ENCODE data around the gene PWP2. TPM values are rescaled to one million over a fixed set of nuclear protein-coding genes. Genes with fewer than 3 reads are reported as not detected.
"Not testable (repeated sequence)": the region's sequence is repeated elsewhere in the genome, so short reads cannot be mapped to it uniquely, and the experiment has no call there.

PWP2 gene
- total RNA-seq, 1 donor from 2014 or later = 22.1 TPM

- H3K27ac Mint-ChIP-seq (ENCODE audit: unreplicated experiment); DNase-seq: not testable (repeated sequence)
These were observed 43.1 kb downstream of the PWP2 start for GRCh38 chr21:44150255-44150654.

GRCh38 chr21:44153214-44153888, 46.2 kb downstream of the PWP2 start:
- not testable (repeated sequence) for H3K36me3 Mint-ChIP-seq (ENCODE audit: unreplicated experiment); DNase-seq; H3K4me3 Mint-ChIP-seq (ENCODE audit: unreplicated experiment); H3K27ac Mint-ChIP-seq (ENCODE audit: unreplicated experiment); H3K27me3 Mint-ChIP-seq (ENCODE audit: unreplicated experiment); H3K9me3 Mint-ChIP-seq (ENCODE audit: unreplicated experiment); H3K4me1 Mint-ChIP-seq (ENCODE audit: low read depth, unreplicated experiment)

More at GRCh38 chr21:44150255-44150654, 43.1 kb downstream of the PWP2 start:
- H3K4me1 Mint-ChIP-seq (ENCODE audit: low read depth, unreplicated experiment); H3K9me3 Mint-ChIP-seq (ENCODE audit: unreplicated experiment); H3K27me3 Mint-ChIP-seq (ENCODE audit: unreplicated experiment); H3K4me3 Mint-ChIP-seq (ENCODE audit: unreplicated experiment); H3K36me3 Mint-ChIP-seq (ENCODE audit: unreplicated experiment): not testable (repeated sequence)

GRCh38 chr21:44153889-44154228, 46.7 kb downstream of the PWP2 start:
- H3K4me3 Mint-ChIP-seq (ENCODE audit: unreplicated experiment); H3K9me3 Mint-ChIP-seq (ENCODE audit: unreplicated experiment); H3K27ac Mint-ChIP-seq (ENCODE audit: unreplicated experiment); H3K4me1 Mint-ChIP-seq (ENCODE audit: low read depth, unreplicated experiment); H3K36me3 Mint-ChIP-seq (ENCODE audit: unreplicated experiment); H3K27me3 Mint-ChIP-seq (ENCODE audit: unreplicated experiment); DNase-seq: not testable (repeated sequence)

GRCh38 chr21:44154816-44155230, 47.6 kb downstream of the PWP2 start:
- not testable (repeated sequence) for H3K9me3 Mint-ChIP-seq (ENCODE audit: unreplicated experiment); H3K27ac Mint-ChIP-seq (ENCODE audit: unreplicated experiment); H3K4me1 Mint-ChIP-seq (ENCODE audit: low read depth, unreplicated experiment); H3K27me3 Mint-ChIP-seq (ENCODE audit: unreplicated experiment); H3K36me3 Mint-ChIP-seq (ENCODE audit: unreplicated experiment); DNase-seq; H3K4me3 Mint-ChIP-seq (ENCODE audit: unreplicated experiment)

GRCh38 chr21:44155231-44155993, 48.2 kb downstream of the PWP2 start:
- not testable (repeated sequence) for H3K4me3 Mint-ChIP-seq (ENCODE audit: unreplicated experiment); H3K4me1 Mint-ChIP-seq (ENCODE audit: low read depth, unreplicated experiment); DNase-seq; H3K27ac Mint-ChIP-seq (ENCODE audit: unreplicated experiment); H3K9me3 Mint-ChIP-seq (ENCODE audit: unreplicated experiment); H3K27me3 Mint-ChIP-seq (ENCODE audit: unreplicated experiment); H3K36me3 Mint-ChIP-seq (ENCODE audit: unreplicated experiment)

GRCh38 chr21:44155994-44156380, 48.8 kb downstream of the PWP2 start:
- not testable (repeated sequence) for H3K9me3 Mint-ChIP-seq (ENCODE audit: unreplicated experiment); DNase-seq; H3K4me3 Mint-ChIP-seq (ENCODE audit: unreplicated experiment)

GRCh38 chr21:44157439-44158081, 50.4 kb downstream of the PWP2 start:
- H3K27ac Mint-ChIP-seq (ENCODE audit: unreplicated experiment); DNase-seq; H3K4me3 Mint-ChIP-seq (ENCODE audit: unreplicated experiment); H3K9me3 Mint-ChIP-seq (ENCODE audit: unreplicated experiment); H3K36me3 Mint-ChIP-seq (ENCODE audit: unreplicated experiment); H3K4me1 Mint-ChIP-seq (ENCODE audit: low read depth, unreplicated experiment); H3K27me3 Mint-ChIP-seq (ENCODE audit: unreplicated experiment): not testable (repeated sequence)

More at GRCh38 chr21:44155994-44156380, 48.8 kb downstream of the PWP2 start:
- H3K4me1 Mint-ChIP-seq (ENCODE audit: low read depth, unreplicated experiment); H3K27ac Mint-ChIP-seq (ENCODE audit: unreplicated experiment); H3K27me3 Mint-ChIP-seq (ENCODE audit: unreplicated experiment); H3K36me3 Mint-ChIP-seq (ENCODE audit: unreplicated experiment): not testable (repeated sequence)

GRCh38 chr21:44158082-44158468, 50.9 kb downstream of the PWP2 start:
- H3K4me1 Mint-ChIP-seq (ENCODE audit: low read depth, unreplicated experiment); DNase-seq; H3K36me3 Mint-ChIP-seq (ENCODE audit: unreplicated experiment); H3K27ac Mint-ChIP-seq (ENCODE audit: unreplicated experiment); H3K27me3 Mint-ChIP-seq (ENCODE audit: unreplicated experiment); H3K9me3 Mint-ChIP-seq (ENCODE audit: unreplicated experiment); H3K4me3 Mint-ChIP-seq (ENCODE audit: unreplicated experiment): not testable (repeated sequence)

GRCh38 chr21:44159349-44160297, 52.4 kb downstream of the PWP2 start:
- not testable (repeated sequence) for H3K36me3 Mint-ChIP-seq (ENCODE audit: unreplicated experiment); H3K27ac Mint-ChIP-seq (ENCODE audit: unreplicated experiment); H3K9me3 Mint-ChIP-seq (ENCODE audit: unreplicated experiment); DNase-seq; H3K4me3 Mint-ChIP-seq (ENCODE audit: unreplicated experiment); H3K4me1 Mint-ChIP-seq (ENCODE audit: low read depth, unreplicated experiment); H3K27me3 Mint-ChIP-seq (ENCODE audit: unreplicated experiment)

GRCh38 chr21:44160298-44160672, 53.1 kb downstream of the PWP2 start:
- H3K27ac Mint-ChIP-seq (ENCODE audit: unreplicated experiment); DNase-seq; H3K4me3 Mint-ChIP-seq (ENCODE audit: unreplicated experiment); H3K36me3 Mint-ChIP-seq (ENCODE audit: unreplicated experiment); H3K27me3 Mint-ChIP-seq (ENCODE audit: unreplicated experiment); H3K9me3 Mint-ChIP-seq (ENCODE audit: unreplicated experiment); H3K4me1 Mint-ChIP-seq (ENCODE audit: low read depth, unreplicated experiment): not testable (repeated sequence)

GRCh38 chr21:44160821-44161220, 53.6 kb downstream of the PWP2 start:
- H3K4me3 Mint-ChIP-seq (ENCODE audit: unreplicated experiment); H3K27ac Mint-ChIP-seq (ENCODE audit: unreplicated experiment); H3K4me1 Mint-ChIP-seq (ENCODE audit: low read depth, unreplicated experiment); DNase-seq; H3K9me3 Mint-ChIP-seq (ENCODE audit: unreplicated experiment); H3K36me3 Mint-ChIP-seq (ENCODE audit: unreplicated experiment); H3K27me3 Mint-ChIP-seq (ENCODE audit: unreplicated experiment): not testable (repeated sequence)

Measured in glutamatergic neuron (in vitro differentiated cells).